Measurements from ENCODE around the gene DKK1.

GRCh38 chr10:52318822-52319464 lies 4.9 kb downstream of the DKK1 start:
- no peak for TF ChIP-seq CTCF (IDR thresholded peaks at IDR 0.05)
- no peak for TF ChIP-seq POLR2A (IDR thresholded peaks at IDR 0.05)
- no peak for TF ChIP-seq EP300 (IDR thresholded peaks at IDR 0.05)

Data from tibial nerve (tissue), 4 donors.